HG03025 (cell line): ENCODE results near the gene AOC2.
"Not testable (repeated sequence)": the region's sequence is repeated elsewhere in the genome, so short reads cannot be mapped to it uniquely, and the experiment has no call there.

Source experiments
- ATAC-seq: cut with Tn5 transposase; IDR thresholded peaks from one replicate; pipeline ENCODE4 v1.9.1; 2021; ENCODE audit warnings: mild to moderate bottlenecking, moderate library complexity; ENCODE audit not compliant: unreplicated experiment, low FRiP score

AOC2 gene

DNA sequence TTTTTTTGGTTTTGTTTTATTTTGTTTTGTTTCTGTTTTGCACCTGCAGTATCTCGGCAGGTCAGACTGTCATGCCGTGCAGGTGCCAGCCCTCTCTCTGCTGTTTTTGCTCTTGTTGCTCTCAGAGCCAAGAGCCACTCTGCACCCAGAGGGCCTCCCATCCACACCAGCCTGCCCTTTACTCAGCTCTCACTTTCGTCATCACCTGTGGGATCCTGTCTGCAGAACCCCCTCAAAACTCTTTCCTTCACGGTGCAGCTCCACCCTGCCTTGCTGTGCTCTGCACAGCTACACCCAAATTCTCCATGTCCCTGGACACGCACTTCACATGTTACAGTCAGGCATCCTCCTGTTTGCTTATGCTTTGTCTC, 9.2 kb downstream of the AOC2 start:
- no peak for ATAC-seq

DNA sequence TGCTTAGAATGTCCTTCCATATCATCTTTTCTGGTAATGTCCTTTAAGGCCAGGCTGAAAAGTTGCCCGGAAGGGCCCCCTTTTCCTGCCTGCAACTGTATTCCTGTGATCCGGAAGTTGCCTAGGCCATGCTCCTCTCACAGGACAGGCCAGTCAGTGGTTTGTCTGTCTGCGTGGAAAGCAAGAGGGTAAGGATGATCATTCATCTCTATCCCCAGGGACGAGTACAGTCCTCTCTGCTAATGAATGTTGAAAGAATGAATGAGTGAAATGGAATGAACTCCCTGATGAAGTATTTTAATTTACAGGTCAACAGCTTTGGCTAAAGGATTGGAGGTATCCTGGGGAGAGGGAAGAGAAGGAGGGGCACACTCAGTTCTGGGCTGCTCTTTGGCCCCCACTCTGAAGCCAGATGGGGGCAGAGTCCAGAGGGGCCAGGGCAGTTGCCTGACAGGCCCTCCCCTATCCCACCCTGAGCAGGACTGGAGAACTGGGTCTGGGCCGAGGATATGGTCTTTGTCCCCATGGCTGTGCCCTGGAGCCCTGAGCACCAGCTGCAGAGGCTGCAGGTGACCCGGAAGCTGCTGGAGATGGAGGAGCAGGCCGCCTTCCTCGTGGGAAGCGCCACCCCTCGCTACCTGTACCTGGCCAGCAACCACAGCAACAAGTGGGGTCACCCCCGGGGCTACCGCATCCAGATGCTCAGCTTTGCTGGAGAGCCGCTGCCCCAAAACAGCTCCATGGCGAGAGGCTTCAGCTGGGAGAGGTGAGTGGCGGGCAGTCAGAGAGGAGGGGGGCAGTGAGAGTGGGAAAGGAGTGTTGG, 9.8 kb downstream of the AOC2 start:
- ATAC-seq = no peak

DNA sequence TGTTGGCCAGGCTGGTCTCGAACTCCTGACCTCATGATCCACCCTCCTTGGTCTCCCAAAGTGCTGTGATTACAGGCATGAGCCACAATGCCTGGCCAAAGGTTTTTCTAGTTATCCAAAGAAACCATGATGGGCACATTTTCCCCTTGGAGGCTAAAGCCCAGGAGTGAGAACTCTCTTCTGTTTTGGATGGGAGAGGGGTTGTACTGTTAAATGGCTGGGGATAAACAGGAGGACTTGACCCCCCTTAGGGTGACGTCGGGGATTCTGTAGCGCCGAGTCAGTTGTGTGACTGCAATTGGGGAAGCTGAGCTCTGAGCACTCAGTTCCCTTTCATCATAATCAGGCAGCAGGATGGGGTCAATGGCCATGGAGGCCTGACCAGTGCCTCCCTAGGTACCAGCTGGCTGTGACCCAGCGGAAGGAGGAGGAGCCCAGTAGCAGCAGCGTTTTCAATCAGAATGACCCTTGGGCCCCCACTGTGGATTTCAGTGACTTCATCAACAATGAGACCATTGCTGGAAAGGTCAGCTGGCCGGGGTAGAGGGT, 10.7 kb downstream of the AOC2 start:
- ATAC-seq = no peak

DNA sequence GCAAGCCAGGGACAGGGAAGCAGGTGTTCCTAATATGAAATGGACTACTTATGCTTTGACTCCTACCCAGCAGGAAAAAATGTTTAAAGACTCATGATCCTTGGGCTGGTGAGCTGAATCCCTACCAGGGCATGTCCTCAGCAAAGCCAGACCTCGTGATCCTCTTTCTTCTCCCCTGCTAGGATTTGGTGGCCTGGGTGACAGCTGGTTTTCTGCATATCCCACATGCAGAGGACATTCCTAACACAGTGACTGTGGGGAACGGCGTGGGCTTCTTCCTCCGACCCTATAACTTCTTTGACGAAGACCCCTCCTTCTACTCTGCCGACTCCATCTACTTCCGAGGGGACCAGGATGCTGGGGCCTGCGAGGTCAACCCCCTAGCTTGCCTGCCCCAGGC, 11.7 kb downstream of the AOC2 start:
- ATAC-seq = not testable (repeated sequence)

DNA sequence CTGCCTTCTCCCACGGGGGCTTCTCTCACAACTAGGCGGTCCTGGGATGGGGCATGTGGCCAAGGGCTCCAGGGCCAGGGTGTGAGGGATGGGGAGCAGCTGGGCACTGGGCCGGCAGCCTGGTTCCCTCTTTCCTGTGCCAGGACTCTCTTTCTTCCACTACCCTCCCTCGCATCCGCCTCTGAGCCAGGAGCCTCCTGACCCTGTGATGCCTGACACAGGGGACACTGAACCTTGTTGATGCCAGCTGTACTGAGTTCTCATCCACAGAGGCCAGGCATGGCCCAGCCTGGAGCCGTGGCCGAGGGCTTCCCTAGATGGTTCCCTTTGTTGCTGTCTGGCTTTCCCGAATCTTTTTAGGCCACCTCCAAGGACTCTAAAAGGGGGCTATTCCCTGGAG, 12.1 kb downstream of the AOC2 start:
- ATAC-seq = not testable (repeated sequence)

DNA sequence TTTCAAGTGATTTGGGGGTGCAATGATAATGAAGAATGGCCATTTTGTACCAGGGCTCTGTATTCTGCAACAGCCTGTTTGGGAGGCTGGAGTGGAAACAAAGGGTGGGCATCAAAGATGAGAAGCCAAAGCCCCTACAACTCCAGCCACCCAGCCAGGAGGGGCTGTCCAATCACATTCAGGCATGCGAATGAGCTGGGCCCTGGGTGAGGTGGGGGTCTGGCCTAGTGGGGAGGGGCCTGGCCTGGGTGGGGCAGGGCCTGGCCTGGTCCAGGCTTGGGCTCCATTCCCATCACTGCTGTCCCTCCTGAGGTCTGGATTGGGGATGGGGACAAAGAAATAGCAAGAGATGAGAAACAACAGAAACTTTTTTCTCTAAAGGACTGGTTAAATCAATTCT, 13.0 kb downstream of the AOC2 start:
- ATAC-seq = no peak

DNA sequence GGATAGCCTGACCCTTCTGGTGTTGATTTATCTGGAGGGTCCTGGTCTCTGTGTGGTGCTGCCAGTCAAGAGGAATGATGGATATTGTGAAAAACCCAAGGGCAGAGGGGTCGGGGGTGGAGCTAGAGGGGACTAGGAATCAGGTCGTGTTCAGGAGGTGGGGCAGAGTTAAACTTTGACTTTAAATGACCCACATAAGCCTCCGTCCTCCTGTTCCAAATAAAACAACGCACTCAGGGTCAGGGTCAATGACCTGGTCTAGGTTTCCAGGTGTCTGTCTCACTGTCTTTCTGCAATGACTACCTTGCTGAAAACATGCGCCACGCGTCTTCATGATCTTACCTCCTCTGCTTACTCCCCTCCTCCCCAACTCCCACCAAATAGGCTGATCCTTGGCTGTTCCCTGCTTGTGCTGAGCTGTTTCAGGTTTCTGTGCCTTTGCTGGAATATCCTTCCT, 21.3 kb downstream of the AOC2 start:
- no peak for ATAC-seq

DNA sequence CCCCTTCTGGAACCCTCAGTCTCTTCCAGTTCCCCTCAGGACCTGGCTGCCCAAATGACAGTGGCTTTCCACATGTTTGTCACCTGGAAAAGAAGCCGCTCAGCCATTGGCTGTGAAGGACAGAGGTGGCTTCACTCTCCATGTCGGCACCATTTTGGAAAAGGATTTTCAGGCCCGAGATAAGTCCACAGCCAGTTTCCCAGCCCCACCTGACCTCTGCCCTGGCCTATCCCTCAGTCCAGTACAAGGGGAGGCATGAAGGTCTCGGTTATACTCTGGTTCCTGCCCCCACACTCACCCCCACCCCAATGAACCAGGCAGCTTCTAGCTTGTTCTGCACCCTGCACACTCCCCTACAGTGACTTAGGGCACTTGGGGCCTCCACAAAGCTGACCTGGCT, 21.8 kb downstream of the AOC2 start:
- no peak for ATAC-seq

DNA sequence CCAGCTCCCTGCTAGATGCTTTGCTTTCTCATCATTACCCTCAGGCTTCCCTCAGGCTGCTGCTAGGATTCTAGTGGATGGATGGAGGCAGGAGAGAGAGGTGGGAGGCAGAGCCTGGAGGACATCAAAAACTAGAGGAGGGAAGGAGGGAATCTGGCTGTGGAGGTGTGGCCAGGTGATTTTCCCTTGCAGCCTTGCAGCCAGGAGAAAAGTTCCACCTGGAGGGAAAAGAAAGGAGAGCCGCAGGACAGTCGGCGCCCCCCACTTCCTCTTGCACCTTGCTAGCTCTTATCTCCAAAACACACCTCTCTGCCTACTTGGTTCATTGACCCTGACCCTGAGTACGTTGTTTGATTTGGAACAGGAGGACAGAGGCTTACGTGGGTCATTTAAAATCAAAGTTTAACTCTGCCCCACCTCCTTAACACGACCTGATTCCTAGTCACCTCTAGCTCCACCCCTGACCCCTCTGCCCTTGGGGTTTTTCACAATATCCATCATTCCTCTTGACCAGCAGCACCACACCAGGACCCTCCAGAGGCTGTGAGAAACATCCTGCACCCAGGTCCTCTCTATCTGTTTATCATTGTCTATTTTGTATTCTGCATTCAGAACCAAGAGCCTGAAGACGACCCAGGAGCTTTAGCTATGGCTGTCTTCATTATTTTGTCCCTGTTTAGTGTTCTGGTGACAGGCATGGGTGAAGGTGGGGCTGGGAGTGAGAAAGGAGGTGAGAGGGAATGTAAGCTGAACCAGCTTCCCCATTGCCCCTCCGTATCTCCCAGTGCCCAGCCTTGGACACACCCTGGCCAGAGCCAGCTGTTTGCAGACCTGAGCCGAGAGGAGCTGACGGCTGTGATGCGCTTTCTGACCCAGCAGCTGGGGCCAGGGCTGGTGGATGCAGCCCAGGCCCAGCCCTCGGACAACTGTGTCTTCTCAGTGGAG, 22.5 kb downstream of the AOC2 start:
- no peak for ATAC-seq

DNA sequence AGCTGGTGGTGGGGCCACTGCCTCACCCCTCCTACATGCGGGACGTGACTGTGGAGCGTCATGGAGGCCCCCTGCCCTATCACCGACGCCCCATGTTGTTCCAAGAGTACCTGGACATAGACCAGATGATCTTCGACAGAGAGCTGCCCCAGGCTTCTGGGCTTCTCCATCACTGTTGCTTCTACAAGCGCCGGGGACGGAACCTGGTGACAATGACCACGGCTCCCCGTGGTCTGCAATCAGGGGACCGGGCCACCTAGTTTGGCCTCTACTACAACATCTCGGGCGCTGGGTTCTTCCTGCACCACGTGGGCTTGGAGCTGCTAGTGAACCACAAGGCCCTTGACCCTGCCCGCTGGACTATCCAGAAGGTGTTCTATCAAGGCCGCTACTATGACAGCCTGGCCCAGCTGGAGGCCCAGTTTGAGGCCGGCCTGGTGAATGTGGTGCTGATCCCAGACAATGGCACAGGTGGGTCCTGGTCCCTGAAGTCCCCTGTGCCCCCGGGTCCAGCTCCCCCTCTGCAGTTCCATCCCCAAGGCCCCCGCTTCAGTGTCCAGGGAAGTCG, 23.4 kb downstream of the AOC2 start:
- not testable (repeated sequence) for ATAC-seq

DNA sequence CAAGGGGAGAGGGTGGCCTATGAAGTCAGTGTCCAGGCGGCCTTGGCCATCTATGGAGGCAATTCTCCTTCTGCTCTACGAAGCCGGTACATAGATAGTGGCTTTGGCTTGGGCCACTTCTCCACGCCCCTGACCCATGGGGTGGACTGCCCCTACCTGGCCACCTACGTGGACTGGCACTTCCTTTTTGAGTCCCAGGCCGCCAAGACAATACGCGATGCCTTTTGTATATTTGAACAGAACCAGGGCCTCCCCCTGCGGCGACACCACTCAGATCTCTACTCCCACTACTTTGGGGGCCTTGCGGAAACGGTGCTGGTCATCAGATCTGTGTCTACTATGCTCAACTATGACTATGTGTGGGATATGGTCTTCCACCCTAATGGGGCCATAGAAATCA, 24.0 kb downstream of the AOC2 start:
- ATAC-seq = no peak

DNA sequence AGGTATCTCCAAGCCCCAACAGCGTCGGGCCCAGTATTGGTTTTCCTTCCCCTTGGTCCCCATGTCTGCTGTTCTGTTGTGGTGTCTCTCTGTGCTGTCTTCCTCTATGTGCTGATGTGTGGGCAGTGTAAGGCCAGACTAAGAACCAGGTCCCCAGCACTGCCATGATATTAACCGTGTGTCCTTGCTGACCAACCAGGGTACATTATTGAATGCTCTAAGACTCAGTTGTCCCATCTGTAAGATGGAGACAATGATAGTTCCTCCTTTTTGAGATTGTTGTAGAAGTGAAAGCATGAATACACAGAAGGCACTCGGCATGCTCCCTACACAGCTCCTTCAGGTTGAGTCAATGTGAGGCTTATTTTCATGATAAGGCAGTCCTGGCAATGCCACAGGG, 27.3 kb downstream of the AOC2 start:
- no peak for ATAC-seq

DNA sequence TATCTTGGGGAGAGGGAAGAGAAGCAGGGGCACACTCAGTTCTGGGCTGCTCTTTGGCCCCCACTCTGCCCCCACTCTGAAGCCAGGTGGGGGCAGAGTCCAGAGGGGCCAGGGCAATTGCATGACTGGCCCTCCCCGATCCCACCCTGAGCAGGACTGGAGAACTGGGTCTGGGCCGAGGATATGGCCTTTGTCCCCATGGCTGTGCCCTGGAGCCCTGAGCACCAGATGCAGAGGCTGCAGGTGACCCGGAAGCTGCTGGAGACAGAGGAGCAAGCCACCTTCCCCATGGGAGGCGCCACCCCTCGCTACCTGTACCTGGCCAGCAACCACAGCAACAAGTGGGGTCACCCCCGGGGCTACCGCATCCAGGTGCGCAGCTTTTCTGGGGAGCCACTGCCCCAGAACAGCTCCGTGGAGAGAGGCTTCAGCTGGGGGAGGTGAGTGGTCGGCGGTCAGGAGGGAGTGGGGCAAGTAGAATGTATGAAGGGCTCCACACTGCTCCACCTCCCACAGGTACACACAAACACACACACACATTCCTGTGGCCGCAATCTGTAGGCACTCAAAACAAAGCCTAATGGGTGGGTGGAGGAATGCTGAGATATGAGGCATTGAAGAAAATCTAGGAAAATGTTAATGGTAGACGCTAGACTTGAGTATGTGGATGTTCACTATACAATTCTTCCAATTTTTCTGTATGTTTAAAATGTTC, 28.0 kb downstream of the AOC2 start:
- ATAC-seq = no peak

DNA sequence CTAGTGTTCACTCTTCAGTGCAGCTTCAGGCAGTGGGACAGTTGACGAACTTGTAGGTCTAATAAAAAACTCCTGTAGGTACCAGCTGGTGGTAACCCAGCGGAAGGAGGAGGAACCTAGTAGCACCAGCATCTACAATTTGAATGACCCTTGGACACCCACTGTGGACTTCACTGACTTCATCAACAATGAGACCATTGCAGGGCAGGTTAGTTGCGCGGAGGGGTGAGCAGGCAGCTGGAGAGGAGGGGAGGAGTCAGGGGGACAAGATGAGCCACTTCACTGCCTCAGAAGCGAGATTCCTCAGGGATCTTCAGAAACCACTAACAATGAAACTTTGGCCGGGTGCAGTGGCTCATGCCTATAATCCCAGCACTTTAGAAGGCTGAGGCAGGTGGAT, 28.9 kb downstream of the AOC2 start:
- ATAC-seq = no peak

DNA sequence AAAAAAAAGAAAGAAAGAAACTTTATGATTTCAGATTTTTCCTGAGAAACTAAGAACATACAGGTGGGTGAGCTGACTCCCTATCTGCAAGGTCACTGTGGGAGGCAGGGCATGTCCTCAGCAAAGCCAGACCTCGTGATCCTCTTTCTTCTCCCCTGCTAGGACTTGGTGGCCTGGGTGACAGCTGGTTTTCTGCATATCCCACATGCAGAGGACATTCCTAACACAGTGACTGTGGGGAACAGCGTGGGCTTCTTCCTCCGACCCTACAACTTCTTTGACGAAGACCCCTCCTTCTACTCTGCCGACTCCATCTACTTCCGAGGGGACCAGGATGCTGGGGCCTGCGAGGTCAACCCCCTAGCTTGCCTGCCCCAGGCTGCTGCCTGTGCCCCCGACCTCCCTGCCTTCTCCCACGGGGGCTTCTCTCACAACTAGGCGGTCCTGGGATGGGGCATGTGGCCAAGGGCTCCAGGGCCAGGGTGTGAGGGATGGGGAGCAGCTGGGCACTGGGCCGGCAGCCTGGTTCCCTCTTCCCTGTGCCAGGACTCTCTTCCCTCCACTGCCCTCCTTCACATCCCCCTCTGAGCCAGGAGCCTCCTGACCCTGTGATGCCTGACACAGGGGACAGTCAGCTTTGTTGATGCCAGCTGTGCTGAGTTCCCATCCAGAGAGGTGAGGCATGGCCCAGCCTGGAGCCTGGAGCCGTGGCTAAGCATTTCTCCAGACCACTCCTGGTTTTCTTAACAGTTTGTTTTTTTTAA, 29.7 kb downstream of the AOC2 start:
- ATAC-seq = not testable (repeated sequence)

DNA sequence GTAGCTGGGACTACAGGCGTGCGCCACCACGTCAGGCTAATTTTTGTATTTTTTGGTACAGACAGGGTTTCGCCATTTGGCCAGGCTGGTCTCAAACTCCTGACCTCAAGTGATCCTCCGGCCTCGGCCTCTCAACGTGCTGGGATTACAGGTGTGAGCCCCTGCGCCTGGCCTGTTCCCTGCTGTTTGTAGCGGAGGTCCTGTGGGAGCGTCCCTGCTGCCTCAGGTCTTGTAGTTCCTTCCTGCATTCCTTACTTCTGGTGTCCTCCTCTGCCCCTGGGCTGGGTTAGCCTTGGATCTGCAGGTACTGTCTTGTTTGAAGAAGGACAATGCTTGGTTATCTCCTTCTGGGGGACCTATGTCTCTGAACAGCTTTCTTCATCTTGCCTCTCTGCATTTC, 32.7 kb downstream of the AOC2 start:
- no peak for ATAC-seq

DNA sequence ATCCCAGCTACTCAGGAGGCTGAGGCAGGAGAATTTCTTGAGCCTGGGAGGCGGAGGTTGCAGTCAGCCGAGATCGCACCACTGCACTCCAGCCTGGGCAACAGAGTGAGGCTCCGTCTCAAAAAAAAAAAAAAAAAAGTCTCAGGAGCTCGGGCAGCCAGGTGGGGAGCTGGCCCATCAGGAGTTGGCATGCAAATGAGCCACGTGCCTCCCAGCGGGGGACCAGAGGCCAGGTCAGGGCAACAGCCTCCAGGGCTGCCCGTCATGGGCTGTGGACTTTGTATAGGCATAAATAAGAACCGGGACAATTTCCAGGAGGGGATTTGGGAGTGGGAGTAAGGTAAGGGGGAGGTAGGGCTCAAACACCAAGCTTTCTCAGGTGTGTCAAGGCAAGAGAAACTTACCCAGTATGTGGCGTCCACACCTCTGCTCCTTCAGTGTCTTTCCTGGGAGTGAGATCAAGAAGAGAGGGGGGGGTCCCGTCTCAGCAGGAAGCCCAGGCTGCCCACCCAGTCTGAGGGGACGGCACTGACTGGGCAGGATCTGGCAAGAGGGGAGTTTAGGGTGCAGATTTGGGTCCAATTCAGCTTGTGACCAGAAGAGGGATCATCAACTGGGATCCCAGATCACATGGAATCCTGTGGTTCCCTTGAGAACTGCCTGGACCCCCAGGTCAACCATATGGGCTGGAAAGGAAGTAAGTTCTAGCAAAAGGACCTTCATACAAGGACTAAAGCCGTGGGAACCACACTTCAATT, 33.9 kb downstream of the AOC2 start:
- no peak for ATAC-seq

DNA sequence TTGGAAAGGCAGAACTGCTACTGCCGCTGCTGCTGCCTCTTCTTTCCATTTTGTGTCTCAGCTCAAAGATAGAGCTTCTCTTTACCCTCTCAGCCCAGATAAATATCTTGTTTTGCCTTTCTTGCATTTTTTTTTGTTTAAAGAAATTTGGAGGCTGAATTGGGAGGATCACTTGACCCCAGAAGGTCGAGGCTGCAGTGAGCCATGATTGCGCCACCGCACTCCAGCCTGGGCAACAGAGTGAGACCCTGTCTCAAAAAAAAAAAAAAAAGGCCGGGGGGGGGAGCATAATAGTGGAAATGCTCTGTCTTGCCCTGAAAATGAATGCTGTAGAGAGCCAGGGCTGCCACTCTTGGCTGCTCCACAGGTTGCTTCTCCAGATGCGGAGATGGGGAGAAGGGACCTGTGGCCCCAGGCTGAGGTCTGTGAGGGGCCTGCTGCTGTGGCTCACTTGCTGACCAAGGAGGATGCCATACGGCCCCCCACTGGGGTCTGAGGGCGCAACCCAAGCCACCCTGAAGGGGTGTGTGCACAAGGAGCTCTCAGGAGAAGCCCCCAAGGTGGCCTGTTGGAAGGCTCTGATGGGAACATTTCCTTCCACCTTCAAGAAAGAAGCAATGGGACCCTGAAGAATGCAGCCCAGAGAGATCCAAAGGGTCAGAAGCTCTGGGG, 34.7 kb downstream of the AOC2 start:
- no peak for ATAC-seq
